Liver (tissue), 3 donors: ENCODE results near the gene KCNRG.

Experiments used
- FOXA2 ChIP-seq: IDR thresholded peaks from 2 replicates; pipeline ENCODE4 v1.6.1; 2016; ENCODE audit warnings: antibody characterized with exemption
- GABPA ChIP-seq, 2 donors: IDR thresholded peaks in 1 of 2; conservative IDR thresholded peaks in 1 of 2; 2 replicates each; pipeline ENCODE4 v1.6.1; 2016; ENCODE audit warnings: antibody characterized with exemption in 2 of 2, mild to moderate bottlenecking in 1 of 2, moderate library complexity in 1 of 2
- JUND ChIP-seq, 2 donors: IDR thresholded peaks; 2 replicates each; pipeline ENCODE4 v1.6.1; 2016; ENCODE audit warnings: antibody characterized with exemption in 2 of 2
- RAD21 ChIP-seq, 2 donors: IDR thresholded peaks; 2 replicates each; pipeline ENCODE4 v1.6.1; 2016; ENCODE audit warnings: antibody characterized with exemption in 2 of 2, mild to moderate bottlenecking in 2 of 2
- SP1 ChIP-seq: IDR thresholded peaks from 2 replicates; pipeline ENCODE4 v1.6.1; 2018; ENCODE audit warnings: antibody characterized with exemption, mild to moderate bottlenecking
- TAF1 ChIP-seq: conservative IDR thresholded peaks from 2 replicates; pipeline ENCODE4 v1.6.1; 2016; ENCODE audit warnings: antibody characterized with exemption, mild to moderate bottlenecking
- YY1 ChIP-seq: IDR thresholded peaks from 2 replicates; pipeline ENCODE4 v1.6.1; 2016; ENCODE audit warnings: antibody characterized with exemption, mild to moderate bottlenecking
- TF ChIP-seq, protein P1 (sequence below): fragments of 150-350 bp; IDR thresholded peaks from 2 replicates; pipeline ENCODE4 v1.5.1; 2017; ENCODE audit warnings: improper control_type of control experiment, low read depth, low read length; ENCODE audit not compliant: missing input control
- TF ChIP-seq, protein P2 (sequence below): IDR thresholded peaks from 2 replicates; pipeline ENCODE4 v1.6.1; 2016; ENCODE audit warnings: antibody characterized with exemption
- TF ChIP-seq, protein P3 (sequence below): IDR thresholded peaks from 2 replicates; pipeline ENCODE4 v1.6.1; 2016; ENCODE audit warnings: antibody characterized with exemption
- donor health status: healthy.
- donor health status: healthy.

DNA sequence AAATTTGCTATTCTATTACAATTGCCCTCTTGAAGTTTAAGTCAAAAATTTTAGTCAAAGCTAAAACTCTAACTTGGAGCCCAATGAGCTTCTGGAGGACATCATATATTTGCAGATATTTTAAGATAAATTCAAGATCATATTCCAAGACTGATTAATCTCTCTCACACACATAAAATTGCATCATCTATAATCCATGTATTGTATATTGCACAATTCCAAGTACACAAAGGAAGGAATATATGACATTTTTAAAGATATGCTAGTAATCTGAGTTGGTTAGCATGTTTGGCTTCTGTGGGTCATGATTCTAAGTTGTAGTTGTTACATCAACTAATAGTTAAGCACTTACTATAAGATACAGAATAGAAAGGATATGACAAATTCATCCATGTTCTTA lies 53.3 kb downstream of the KCNRG start:
- TF ChIP-seq RAD21 (IDR thresholded peaks at IDR 0.05) (no peak), GABPA (IDR thresholded peaks at IDR 0.05 in 1 of 2, conservative IDR thresholded peaks at IDR 0.05 in 1 of 2) (no peak), YY1 (no peak), JUND (IDR thresholded peaks at IDR 0.05) (no peak), SP1 (no peak), FOXA2 (no peak), TAF1 (no peak)
- TF ChIP-seq, protein P1, sequence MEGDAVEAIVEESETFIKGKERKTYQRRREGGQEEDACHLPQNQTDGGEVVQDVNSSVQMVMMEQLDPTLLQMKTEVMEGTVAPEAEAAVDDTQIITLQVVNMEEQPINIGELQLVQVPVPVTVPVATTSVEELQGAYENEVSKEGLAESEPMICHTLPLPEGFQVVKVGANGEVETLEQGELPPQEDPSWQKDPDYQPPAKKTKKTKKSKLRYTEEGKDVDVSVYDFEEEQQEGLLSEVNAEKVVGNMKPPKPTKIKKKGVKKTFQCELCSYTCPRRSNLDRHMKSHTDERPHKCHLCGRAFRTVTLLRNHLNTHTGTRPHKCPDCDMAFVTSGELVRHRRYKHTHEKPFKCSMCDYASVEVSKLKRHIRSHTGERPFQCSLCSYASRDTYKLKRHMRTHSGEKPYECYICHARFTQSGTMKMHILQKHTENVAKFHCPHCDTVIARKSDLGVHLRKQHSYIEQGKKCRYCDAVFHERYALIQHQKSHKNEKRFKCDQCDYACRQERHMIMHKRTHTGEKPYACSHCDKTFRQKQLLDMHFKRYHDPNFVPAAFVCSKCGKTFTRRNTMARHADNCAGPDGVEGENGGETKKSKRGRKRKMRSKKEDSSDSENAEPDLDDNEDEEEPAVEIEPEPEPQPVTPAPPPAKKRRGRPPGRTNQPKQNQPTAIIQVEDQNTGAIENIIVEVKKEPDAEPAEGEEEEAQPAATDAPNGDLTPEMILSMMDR = no peak
- TF ChIP-seq, protein P2, sequence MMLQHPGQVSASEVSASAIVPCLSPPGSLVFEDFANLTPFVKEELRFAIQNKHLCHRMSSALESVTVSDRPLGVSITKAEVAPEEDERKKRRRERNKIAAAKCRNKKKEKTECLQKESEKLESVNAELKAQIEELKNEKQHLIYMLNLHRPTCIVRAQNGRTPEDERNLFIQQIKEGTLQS = no peak
- TF ChIP-seq, protein P3, sequence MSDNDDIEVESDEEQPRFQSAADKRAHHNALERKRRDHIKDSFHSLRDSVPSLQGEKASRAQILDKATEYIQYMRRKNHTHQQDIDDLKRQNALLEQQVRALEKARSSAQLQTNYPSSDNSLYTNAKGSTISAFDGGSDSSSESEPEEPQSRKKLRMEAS = no peak
